NCI-H1930 (cell line): Measurements from ENCODE around the gene THAP2.

Experiments used
- DNase-seq, 2 experiments: peaks; one replicate each; lab custom pipeline; 2025; lab: John Stamatoyannopoulos, UW

The THAP2 gene

GRCh38 chr12:71703206-71703605 lies 39.1 kb downstream of the THAP2 start:
- no peak for DNase-seq

GRCh38 chr12:71704920-71705319 lies 40.8 kb downstream of the THAP2 start:
- DNase-seq = no peak

- DNase-seq = no peak
Observed at GRCh38 chr12:71708658-71709057, 44.6 kb downstream of the THAP2 start.

GRCh38 chr12:71710276-71711125 lies 46.4 kb downstream of the THAP2 start:
- no peak for DNase-seq

GRCh38 chr12:71718611-71719010 lies 54.5 kb downstream of the THAP2 start:
- DNase-seq = no peak

GRCh38 chr12:71719647-71720370 lies 55.7 kb downstream of the THAP2 start:
- DNase-seq = no peak

GRCh38 chr12:71721783-71722505 lies 57.8 kb downstream of the THAP2 start:
- DNase-seq = no peak

- no peak for DNase-seq
Observed at GRCh38 chr12:71725011-71725410, 60.9 kb downstream of the THAP2 start.

- no peak for DNase-seq
Observed at GRCh38 chr12:71726548-71726947, 62.4 kb downstream of the THAP2 start.

GRCh38 chr12:71727958-71728357 lies 63.9 kb downstream of the THAP2 start:
- no peak for DNase-seq
